ENCODE data around the gene RAB11FIP3. TPM values are rescaled to one million over a fixed set of nuclear protein-coding genes. Genes with fewer than 3 reads are reported as not detected.

The RAB11FIP3 gene
- total and polyA plus RNA-seq, 9 of the 15 experiments (the other 6 are each of a cell fraction or from before 2014, with no cell fraction given): 0.46 to 13.1 (median 4.3) TPM

GRCh38 chr16:401468-402348 lies 23.7 kb upstream of the RAB11FIP3 start, which contains the start of gene DECR2 (continued):
- peak; percentile 56 for TF ChIP-seq HNRNPLL (IDR thresholded peaks at IDR 0.05; ENCODE audit: low read depth, low read length, poor library complexity, severe bottlenecking)
- TF ChIP-seq NCOA1 (IDR thresholded peaks at IDR 0.05; ENCODE audit: low read depth): peak; percentile 28; the same call in 1 of the 2 replicates
- peak; percentile 71 to 77; a peak in 3 of 4 replicates for TF ChIP-seq NONO (IDR thresholded peaks at IDR 0.05; ENCODE audit: low read depth in 2 of 2, low read length in 1 of 2)
- TF ChIP-seq ATF1 (CRISPR knock-in tag; IDR thresholded peaks at IDR 0.05): no peak
- TF ChIP-seq ATF1 (tag; IDR thresholded peaks at IDR 0.05): peak; percentile 29; the same call in 1 of the 2 replicates
- TF ChIP-seq, protein P1, sequence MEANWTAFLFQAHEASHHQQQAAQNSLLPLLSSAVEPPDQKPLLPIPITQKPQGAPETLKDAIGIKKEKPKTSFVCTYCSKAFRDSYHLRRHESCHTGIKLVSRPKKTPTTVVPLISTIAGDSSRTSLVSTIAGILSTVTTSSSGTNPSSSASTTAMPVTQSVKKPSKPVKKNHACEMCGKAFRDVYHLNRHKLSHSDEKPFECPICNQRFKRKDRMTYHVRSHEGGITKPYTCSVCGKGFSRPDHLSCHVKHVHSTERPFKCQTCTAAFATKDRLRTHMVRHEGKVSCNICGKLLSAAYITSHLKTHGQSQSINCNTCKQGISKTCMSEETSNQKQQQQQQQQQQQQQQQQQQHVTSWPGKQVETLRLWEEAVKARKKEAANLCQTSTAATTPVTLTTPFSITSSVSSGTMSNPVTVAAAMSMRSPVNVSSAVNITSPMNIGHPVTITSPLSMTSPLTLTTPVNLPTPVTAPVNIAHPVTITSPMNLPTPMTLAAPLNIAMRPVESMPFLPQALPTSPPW (CRISPR knock-in tag; IDR thresholded peaks at IDR 0.05): peak; percentile 67
- TF ChIP-seq XRCC5 (IDR thresholded peaks at IDR 0.05; ENCODE audit: low read depth, low read length): peak; percentile 58; the same call in 1 of the 2 replicates
- no peak for TF ChIP-seq E2F4 (CRISPR knock-in tag; IDR thresholded peaks at IDR 0.05; ENCODE audit: low read depth)
- TF ChIP-seq, protein P2, sequence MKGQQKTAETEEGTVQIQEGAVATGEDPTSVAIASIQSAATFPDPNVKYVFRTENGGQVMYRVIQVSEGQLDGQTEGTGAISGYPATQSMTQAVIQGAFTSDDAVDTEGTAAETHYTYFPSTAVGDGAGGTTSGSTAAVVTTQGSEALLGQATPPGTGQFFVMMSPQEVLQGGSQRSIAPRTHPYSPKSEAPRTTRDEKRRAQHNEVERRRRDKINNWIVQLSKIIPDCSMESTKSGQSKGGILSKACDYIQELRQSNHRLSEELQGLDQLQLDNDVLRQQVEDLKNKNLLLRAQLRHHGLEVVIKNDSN (CRISPR knock-in tag; IDR thresholded peaks at IDR 0.05): peak; percentile 79
- peak; percentile 70 for TF ChIP-seq SP1 (CRISPR knock-in tag; IDR thresholded peaks at IDR 0.05)
- TF ChIP-seq, protein P3, sequence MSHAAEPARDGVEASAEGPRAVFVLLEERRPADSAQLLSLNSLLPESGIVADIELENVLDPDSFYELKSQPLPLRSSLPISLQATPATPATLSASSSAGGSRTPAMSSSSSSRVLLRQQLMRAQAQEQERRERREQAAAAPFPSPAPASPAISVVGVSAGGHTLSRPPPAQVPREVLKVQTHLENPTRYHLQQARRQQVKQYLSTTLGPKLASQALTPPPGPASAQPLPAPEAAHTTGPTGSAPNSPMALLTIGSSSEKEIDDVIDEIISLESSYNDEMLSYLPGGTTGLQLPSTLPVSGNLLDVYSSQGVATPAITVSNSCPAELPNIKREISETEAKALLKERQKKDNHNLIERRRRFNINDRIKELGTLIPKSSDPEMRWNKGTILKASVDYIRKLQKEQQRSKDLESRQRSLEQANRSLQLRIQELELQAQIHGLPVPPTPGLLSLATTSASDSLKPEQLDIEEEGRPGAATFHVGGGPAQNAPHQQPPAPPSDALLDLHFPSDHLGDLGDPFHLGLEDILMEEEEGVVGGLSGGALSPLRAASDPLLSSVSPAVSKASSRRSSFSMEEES (CRISPR knock-in tag; IDR thresholded peaks at IDR 0.05): no peak
- peak; percentile 44; the same call in 1 of the 2 replicates for TF ChIP-seq ZBTB7A (IDR thresholded peaks at IDR 0.05; ENCODE audit: borderline replicate concordance, control insufficient read depth, low read depth, low read length)
- peak; percentile 82 for TF ChIP-seq POLR2A (conservative IDR thresholded peaks at IDR 0.05)
- TF ChIP-seq PHF20 (IDR thresholded peaks at IDR 0.05; ENCODE audit: partially characterized antibody): peak; percentile 32
- peak in 1 of 2 experiments; percentile 82; a peak in 2 of 4 replicates for TF ChIP-seq HDAC1 (IDR thresholded peaks at IDR 0.05)
- peak; percentile 68; the same call in 1 of the 2 replicates for TF ChIP-seq ZNF12 (CRISPR knock-in tag; IDR thresholded peaks at IDR 0.05)
- no peak for TF ChIP-seq ARHGAP35 (IDR thresholded peaks at IDR 0.05; ENCODE audit: partially characterized antibody)
- TF ChIP-seq ZNF592 (IDR thresholded peaks at IDR 0.05): 0 out of 2 replicates have a peak, but pooled peaks have one; percentile 69

All from K562 (cell line).